Activated T-cell treated with anti-CD3 and anti-CD28 coated beads for 1 hour (primary cell): Measurements from ENCODE around the gene HOTAIR.

Experiments
- DNase-seq: peaks from one replicate; pipeline ENCODE4 v3.0.0-alpha.2; 2020; ENCODE audit warnings: low read depth

The HOTAIR gene

DNA sequence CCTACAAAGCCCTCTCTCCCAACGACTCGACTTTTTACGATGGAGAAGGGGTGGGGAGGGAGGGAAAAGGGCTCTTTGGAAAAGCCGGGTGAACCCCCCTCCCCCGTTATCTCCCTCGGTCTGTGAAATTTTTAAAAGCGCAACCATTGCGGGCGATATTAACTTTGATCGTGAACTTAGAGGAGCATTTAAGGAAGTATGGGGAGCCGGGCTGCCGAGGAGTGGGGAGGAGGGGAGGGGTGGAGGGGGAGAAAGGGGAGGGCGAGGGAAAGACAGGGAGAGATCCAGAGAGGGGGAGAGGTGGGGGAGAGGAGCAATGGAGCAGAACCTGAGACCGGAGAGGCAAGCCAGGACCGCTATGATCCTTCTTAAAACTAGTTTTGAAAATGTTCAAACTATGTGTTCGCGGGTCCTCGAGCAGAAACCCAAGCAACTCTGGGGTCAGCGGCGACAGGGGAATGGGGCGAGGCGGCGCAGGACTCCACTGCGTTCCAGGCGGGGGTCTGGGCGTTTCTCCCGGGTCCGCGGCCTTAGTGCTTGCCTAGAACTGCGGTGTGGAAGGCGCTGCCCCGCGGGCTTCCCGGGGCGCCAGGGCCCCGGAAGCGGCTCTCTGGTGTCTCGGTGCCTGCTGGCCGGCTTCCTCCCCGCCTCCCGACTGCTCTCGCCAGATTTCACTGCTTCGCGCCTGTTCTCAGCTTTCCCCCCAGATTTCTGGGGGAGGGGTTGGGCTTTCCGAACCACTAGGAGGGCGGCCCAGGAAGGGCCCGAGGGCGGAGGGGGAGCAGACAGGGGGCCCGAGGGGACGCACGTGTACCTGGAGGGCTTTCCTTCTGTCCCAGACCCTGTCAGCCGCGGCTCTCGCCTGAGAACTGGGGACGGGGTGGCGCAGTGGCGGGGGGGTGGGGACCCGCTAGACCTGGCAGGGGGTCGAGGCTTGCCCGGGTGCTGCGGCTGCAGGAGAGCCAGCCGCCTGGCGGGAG is at the start of gene HOTAIR:
Gene HOTAIR, minus strand, starts transcription at position 871 of the 980 bp plus-strand sequence.
- no peak for DNase-seq

DNA sequence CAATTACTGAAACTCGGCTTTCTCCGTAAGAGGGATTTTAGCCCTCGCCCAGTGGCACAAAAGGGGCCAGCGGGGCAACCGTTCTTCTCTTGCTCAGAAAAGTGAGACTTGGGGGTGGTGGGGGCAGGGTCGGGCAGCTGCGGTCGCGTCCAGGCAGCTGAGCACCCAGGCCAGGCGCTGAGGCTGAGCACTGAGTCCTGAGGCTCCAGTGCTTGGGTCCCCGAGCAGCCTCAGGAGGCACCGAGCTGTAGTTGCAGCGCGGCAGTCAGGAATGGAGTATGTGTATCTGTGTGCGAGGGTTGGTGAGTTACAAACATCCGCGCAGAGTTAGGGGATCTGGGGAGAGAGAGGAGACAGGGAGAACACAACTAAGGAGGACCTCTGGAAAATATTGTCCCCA is 49.4 kb upstream of the HOTAIR start:
- no peak for DNase-seq

DNA sequence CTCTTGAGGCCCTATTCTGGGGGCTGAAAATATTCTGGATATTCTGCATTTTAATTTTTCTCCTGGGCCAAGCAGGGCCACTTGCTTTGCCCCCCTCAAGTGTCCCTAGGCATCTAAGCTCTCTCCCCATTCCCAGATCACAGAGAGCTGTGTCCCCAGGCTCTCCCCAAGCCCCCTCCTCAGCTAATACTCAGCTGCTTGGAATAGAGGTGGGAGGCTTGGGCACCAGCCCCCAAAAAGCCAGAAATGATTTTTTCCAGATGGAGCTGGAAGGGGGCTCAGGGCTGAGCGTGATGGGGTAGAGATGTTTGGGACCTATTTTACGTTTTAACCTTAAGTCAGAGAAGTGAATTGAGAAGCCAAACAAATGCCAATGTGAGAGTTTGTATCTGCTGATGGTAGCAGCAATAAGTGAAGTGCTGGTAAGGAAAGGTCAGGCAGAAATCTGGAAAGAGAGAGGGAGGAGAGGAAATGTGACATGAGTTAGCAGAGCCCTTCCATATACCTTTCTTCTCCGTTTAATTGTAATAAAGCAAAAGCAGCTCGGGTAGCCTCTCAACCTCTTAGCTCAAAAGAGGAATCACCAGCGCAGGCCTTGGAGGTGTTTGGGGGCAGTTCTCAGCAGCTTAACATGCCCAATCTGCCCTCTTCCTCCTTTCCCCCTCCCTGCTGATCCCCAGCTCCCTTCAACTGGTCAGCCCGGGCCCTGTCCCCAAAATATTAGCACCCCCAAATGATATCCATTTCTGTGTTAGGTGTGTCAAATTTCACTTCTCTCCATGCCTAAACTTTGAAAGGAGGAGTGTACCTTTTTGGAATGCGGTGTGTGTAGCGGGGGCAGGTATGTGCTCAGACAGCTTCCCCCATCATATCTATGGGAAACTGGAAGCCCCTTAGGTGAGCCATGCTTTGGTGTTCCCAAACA is 48.5 kb upstream of the HOTAIR start:
- no peak for DNase-seq

DNA sequence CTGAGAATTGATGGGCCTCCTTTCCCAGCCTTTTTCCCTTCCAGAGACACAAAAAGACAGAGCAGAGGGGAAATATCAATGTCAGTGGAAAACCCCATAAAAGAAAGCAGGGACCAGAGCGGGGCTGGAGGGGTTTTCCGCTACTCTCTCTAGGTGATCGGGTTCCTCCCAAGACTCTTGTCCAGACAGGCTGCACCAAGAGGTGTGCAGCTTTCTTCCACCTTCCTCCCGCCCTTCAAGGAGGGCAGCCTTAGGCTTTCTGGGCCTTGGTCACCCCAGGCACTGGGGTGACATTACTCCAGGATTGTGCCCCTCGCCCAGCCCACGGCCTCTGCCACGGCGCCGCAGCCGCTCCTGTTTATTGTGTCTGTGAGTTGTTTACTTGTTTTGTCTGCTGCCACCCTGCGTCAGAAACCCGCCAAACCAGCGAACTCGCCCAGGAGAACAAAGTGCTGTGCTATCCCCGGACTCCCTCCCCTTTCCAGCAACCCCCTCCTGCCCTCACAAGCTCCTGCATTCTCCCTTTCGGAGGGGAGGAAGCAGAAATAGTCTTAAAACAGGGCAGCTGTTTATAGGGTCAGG is 46.8 kb upstream of the HOTAIR start:
- no peak for DNase-seq

DNA sequence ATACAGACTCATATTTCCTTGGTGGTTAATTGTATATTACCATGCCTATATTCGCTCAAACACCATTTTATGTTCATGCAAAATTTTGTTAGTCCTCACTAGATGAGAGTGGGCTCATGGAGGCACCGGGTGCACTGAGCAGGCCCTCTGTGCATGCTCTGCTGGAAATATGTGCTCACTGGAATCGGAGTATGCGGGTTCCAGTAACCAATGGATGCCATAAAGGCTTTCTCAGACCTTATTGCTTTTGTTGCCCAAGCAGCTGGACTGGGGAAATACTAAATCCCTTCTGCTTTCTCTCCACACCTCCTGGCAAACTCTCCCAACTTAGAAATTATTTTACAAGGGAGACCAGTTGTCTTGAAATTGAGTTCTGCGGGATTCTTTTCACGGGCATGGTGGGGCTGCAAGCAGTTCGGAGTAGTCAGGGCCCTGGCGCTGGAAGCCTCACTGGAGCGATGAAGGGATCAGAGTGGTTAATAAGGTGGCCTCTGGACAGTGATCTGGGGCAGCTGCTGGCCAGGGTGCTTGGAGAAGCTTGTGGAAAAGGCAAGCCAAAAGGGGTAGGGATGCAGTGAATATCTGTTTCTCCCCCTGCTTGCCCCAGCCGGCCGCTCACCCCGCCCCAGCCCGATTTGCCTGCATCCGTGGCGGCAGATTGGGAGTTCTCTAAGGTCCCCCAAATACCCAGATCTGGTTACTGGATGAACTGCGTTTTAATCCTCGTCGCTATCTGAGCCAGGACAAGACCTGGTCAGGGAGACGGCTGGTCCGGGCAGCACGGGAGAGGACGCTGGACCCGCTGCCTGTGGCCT is 46.0 kb upstream of the HOTAIR start:
- DNase-seq = no peak

DNA sequence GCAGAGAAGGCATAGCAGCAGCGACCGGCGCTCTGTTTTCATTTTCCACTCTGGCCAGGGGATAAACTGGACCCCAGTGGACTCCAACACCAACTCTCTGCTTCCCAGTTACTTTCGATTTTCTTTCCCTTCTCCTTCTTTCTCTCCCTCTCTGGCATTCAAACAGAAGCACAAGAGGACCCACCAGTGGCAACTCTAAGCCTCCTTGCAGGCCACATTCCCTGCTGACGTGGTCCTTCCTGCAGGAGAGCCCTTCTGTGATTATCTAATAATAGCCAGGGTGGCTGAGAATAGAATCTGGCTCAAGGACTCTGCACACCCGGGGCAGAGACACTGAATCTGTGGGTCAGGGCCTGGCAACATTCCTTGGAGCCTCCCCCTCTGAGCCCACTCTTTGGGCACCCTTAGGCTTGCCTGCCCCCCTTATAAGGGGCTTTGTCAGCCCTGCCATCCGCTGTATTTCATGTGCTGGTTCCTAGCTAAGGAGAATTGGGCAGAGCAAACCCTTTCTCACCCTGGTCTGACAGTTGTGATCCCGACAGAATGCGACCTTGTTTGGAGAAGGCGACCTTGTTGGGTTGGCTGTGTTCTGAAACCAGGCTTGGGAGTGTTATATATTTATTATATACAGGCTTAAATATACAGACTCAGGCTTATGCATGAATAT is 45.3 kb upstream of the HOTAIR start:
- no peak for DNase-seq

DNA sequence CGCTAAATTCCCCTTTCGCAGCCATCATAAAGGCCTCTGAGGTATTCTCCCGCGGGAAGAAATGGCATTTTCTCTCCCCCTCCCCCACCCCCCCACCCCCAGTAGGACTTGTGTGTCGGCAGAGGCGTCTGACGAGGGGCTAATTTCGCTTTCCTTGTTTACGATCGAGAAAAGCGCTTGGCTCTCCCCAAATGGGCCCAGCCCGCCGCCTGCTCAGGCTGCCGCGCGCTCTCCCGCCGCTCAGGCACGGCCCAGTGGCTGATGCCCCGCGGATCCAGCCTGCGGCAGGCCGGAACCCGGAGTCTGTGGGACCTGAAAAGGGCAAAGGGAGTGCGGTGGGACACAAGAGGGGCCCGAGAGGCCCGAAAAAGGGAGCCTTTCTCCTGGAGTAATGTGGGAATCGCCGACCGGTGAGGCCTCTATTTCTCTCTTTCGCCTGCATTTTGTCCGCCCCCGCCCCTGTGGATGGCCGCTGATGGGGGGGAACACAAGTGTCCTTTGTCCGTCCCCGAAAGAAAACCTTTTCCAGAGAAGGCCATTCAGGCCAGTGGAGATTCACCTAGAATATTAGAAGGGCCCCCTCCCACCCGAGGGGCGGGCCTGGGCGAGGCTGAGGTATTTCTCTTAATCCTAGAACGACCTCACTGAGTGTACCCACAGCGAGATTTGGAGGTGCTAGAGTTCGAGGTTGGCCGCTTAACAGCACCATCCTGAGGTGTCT is 44.5 kb upstream of the HOTAIR start:
- DNase-seq = no peak

DNA sequence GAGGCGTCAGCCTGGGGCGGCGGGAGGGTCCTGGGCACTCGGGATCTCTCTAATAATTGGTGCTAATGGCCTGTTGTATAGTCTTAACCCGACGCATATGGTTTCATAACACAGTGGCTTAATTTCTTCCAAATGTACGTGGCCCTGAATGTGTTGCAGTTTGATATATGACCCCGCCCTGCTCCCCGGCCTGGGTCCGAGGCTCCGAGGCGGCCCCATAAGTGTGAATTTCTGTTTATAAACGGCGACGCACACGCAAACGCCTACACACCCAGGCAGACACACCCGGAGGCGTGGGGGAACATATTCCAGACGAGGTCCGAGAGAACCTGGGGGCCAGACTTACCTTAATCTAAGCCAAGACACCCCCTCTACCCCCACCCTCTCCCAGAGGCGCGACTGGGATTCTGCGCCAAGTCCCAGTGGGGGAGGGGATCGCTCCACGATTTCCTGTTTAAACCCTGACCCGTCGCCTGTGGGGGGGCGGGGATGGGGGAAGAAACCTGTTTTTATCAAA is 43.8 kb upstream of the HOTAIR start:
- no peak for DNase-seq

DNA sequence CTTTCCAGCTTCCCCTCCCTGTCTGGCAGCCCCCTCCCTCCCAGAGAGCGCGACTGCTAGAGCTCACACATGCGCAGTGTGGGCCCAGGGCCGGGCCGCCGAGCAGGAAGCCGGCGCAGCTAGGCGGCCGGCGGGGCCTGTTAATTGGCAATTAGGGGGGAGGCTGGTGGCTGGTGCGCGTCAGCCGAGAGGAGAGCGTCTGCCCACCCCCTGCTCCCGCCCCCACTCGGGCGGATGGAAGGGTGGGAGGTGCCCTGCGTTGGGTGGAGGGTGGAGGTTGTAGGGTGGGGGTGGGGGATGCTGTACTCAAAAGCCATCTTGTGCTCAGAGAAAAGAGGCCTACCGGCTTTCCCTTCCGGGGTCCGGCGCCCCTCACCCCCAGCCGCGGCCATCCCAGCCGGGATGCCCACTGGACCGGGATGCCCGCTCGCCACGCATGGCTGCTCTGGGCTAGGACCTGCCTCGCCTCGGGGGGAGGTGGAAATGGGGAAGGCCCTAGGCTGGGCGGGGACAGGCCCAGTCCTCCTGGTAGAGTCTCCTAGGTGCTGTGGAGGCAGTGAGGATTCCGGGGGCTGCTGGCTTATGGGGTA is 43.2 kb upstream of the HOTAIR start:
- peak; percentile 61 for DNase-seq

DNA sequence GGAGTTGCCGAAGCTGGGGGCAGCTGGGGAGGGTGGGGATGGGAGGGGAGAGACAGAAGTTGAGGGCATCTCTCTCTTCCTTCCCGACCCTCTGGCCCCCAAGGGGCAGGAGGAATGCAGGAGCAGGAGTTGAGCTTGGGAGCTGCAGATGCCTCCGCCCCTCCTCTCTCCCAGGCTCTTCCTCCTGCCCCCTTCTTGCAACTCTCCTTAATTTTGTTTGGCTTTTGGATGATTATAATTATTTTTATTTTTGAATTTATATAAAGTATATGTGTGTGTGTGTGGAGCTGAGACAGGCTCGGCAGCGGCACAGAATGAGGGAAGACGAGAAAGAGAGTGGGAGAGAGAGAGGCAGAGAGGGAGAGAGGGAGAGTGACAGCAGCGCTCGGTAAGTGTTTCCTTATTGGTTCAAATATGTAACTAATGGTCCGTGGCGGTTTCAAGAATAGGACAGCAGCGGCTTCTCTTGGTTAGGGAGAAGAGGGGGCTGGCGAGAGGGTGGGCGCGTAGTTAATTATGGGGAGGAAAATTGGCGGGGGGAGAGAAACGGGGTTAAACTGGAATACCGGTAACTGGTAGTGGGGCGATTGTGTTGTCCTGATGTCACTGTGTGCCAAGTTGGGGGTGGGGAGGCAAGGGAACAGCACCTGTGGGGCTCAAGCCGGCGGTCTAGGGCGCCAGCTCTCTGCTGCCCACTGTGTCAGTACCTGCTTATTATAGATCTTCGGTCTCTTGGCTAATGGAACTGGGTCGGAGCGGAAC is 42.5 kb upstream of the HOTAIR start:
- DNase-seq = no peak

DNA sequence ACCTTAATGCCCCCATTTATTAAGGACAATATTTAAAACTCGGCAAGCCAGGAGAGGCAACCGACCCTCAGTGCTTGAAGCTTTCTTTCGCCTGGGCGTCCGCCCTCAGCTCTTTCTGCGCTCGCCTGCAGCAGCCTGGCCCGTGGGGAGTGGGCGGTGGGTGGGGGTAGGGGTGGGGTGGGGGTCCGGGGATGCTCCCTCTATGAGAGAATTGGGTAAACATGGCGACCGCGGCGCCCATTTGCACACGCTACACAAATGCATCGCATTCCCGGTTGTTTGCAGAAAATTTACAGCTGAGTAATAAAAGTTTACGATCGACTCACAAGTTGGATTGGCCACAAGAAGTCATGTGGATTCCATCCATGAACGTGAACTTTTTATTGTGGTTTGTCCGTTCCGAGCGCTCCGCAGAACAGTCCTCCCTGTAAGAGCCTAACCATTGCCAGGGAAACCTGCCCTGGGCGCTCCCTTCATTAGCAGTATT is 41.8 kb upstream of the HOTAIR start:
- DNase-seq = no peak

DNA sequence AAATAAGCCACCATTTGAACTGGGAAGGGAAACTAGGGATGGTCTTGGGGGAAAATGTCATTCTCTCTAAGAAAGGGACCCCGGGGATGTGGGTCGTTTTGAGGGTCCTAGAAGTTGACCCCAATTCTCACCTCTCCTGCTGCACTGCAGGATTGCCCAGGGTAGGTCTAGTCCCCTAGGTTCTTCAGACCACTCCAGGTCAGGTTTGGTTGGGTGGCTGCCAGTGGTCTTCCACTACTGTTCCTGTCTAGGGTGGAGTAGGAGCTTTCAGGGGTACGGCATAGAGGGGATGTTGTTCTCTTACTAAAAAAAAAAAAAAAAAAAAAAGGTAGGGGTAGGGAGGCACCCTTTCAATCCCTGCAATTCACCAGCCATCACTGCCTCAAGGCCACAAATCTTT is 41.3 kb upstream of the HOTAIR start:
- no peak for DNase-seq

DNA sequence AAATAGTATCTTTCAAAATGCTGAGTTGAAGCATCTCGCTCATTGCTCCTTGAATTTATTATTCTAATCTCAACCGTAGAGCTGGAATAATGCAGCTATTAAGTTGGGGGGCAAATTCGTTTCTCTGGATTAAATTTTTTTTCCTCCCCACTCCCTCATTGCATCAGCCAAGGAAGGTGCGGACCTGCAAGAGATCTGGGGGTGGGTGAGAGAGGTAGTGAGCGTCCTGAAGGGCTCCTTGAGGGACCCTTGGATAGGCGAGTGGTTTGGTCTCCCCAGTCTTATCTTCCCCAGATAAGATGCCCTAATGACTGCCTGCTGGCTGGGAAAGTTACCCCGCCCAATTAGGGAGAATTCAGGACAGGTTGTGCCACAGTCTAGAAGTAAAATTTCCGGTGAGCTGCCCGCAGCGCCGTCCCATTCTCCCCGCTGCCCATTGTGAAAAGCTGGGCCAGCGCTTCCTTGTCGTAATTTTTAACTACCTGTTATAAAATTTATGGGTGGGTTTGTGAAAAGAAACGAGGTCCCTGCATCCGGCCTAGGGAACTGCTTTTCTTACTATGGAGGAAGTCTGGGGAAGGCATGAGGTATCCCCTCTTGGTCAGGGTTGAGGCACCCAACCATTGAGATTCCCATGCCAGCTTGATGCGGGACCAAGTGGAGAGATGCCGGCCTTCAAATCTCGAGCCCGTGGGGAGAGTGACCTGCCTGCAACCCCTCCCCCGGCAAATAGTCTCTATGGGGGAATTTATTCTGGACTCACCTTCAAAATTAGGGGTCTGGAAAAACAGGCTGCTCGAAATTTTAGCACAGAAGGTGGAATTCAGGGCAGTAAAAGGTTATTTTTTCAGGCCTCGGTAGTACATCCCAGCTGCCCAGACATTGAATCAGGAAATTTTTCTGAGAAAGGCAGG is 40.5 kb upstream of the HOTAIR start:
- no peak for DNase-seq

DNA sequence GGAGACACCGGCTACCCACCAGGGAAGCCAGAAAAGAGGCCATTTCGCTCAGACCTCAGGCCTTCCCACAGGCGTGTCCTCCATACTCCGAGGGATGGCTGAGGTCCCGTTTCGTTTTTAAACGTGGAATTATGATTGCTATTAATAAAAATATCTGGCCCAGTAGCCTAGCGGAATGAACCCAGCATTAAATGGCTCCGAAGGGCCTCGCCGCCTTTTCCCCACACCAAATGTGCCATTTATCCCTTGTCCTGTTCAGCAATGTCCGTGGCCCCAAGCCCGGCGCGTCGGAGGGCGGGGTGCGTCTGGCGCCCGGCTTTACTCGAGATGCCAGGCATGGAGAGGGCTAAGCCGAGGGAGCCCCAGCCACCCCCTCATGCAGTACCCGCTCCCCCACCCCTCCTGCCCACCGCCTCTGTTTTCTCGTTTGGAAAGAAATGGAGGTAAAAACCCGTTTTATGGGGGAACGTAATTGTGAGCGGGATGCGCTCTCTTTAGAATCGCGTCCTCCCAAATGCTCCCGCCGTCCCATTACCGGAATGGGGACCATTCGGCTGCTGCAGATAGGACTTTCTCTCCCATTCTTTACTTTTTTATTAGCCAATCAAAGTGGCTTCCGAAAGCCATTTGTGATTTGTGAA is 39.7 kb upstream of the HOTAIR start:
- DNase-seq = no peak

DNA sequence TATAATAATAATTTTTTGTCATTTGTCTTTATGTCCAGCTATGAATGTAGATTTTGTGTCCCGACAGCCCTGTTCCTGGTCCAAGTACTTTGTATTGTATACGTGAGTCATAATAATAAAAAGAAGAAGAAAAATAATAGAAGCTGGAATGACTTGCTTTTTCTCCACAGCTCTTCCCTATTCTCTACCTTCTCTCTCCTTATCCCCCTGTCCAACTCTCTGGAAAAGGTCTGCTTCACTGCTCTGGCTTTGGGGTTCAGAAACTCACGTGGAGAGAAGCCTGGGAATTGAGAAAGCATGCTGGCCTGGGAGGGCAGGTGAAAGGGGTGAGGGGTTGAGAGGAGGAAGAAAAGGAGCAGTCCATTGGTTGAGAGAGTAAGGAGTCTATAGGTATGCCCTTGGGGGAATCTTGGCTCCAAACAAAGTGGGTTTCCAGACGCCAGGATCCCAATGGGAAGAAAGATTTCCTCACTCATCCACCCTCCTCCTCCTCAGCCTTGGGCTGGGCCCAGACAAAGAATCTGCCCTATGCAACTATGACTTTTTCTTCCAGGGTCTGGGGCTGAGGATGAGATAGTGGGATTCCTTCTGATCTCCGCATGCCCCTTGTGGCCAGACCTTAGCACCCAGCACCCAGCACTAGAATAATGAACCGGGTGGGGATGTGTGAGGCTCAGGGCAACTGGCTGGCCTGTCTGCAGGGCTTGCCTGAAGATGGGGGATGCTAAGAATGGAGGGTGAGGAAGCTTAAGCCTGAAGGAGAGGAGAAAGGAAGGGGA is 38.1 kb upstream of the HOTAIR start:
- no peak for DNase-seq
